KMS-11 (cell line): Measurements from ENCODE around the gene RERE.

ENCODE experiments used
- H2AFZ ChIP-seq: fragments of 200-600 bp; sonication (generic); 2 replicates; pipeline ENCODE4 v1.6.1; 2016; ENCODE audit warnings: antibody characterized with exemption, mixed run types, low read depth
- H3K27ac ChIP-seq: fragments of 200-600 bp; sonication (generic); 2 replicates; pipeline ENCODE4 v1.6.1; 2016; ENCODE audit warnings: mild to moderate bottlenecking, mixed run types
- H3K27me3 ChIP-seq: fragments of 200-600 bp; sonication (generic); 2 replicates; pipeline ENCODE4 v1.6.1; 2017; ENCODE audit warnings: mild to moderate bottlenecking, low read depth, mixed run types, moderate library complexity; ENCODE audit not compliant: insufficient read depth
- H3K36me3 ChIP-seq: fragments of 200-600 bp; sonication (generic); 2 replicates; pipeline ENCODE4 v1.6.1; 2017; ENCODE audit warnings: mild to moderate bottlenecking, mixed run types; ENCODE audit not compliant: insufficient read depth
- H3K4me1 ChIP-seq: fragments of 200-600 bp; sonication (generic); 2 replicates; pipeline ENCODE4 v1.6.1; 2016; ENCODE audit warnings: mild to moderate bottlenecking, low read depth, mixed run types; ENCODE audit not compliant: poor library complexity, severe bottlenecking
- H3K4me2 ChIP-seq: fragments of 200-600 bp; sonication (generic); 2 replicates; pipeline ENCODE4 v1.7.0; 2016; ENCODE audit warnings: mild to moderate bottlenecking, mixed run types
- H3K4me3 ChIP-seq: fragments of 200-600 bp; sonication (generic); IDR thresholded peaks from 2 replicates; pipeline ENCODE4 v1.6.1; 2017; ENCODE audit warnings: low read depth, low read length, mixed read lengths; ENCODE audit not compliant: insufficient read depth
- H3K79me2 ChIP-seq: fragments of 200-600 bp; sonication (generic); 2 replicates; pipeline ENCODE4 v1.6.1; 2016; ENCODE audit warnings: low read depth, mixed run types; ENCODE audit not compliant: insufficient read depth
- H3K9ac ChIP-seq: fragments of 200-600 bp; sonication (generic); 2 replicates; pipeline ENCODE4 v1.6.1; 2016; ENCODE audit warnings: mild to moderate bottlenecking, mixed run types
- H4K20me1 ChIP-seq: fragments of 200-600 bp; sonication (generic); 2 replicates; pipeline ENCODE4 v1.6.1; 2016; ENCODE audit warnings: mild to moderate bottlenecking, mixed run types; ENCODE audit not compliant: insufficient read depth
- TF ChIP-seq, protein P1 (sequence below): fragments of 200-600 bp; sonication (generic); conservative IDR thresholded peaks from 2 replicates; pipeline ENCODE4 v1.6.1; 2017; ENCODE audit warnings: low read depth, mild to moderate bottlenecking, antibody characterized with exemption, low read length, moderate library complexity, mixed read lengths

Gene RERE

DNA sequence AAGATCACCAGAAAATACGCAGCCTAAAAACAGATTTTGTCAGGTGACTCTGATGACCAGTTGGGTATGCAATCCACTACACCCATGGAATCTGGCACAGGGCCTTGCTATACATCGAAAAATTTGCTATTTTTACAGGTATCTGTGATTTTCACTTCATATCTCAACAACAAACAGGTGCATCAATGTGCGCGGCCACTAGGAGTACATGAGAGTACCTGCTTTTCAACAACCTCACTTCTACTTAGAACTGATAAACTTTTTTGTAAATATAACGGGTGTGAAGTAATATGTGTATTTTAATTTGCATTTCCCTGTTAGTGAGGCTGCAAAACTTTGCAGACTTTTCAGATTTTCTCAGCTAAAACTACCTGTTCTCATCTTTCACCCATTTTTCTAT, 418.8 kb downstream of the RERE start:
- H3K9ac ChIP-seq, result no peak overlapping the region
- H3K4me2 ChIP-seq, result no peak overlapping the region
- H3K4me1 ChIP-seq, result peaks cover 25% of the 10 kb centered on the region
- H3K27me3 ChIP-seq, result no peaks in the 10 kb centered on the region
- H3K79me2 ChIP-seq, result no peaks in the 10 kb centered on the region
- no peak overlapping the region for H3K4me3 ChIP-seq
- no peaks in the 10 kb centered on the region for H3K36me3 ChIP-seq
- no peak overlapping the region for H2AFZ ChIP-seq
- H4K20me1 ChIP-seq, result no peaks in the 10 kb centered on the region
- no peak overlapping the region for H3K27ac ChIP-seq
- TF ChIP-seq, protein P1, sequence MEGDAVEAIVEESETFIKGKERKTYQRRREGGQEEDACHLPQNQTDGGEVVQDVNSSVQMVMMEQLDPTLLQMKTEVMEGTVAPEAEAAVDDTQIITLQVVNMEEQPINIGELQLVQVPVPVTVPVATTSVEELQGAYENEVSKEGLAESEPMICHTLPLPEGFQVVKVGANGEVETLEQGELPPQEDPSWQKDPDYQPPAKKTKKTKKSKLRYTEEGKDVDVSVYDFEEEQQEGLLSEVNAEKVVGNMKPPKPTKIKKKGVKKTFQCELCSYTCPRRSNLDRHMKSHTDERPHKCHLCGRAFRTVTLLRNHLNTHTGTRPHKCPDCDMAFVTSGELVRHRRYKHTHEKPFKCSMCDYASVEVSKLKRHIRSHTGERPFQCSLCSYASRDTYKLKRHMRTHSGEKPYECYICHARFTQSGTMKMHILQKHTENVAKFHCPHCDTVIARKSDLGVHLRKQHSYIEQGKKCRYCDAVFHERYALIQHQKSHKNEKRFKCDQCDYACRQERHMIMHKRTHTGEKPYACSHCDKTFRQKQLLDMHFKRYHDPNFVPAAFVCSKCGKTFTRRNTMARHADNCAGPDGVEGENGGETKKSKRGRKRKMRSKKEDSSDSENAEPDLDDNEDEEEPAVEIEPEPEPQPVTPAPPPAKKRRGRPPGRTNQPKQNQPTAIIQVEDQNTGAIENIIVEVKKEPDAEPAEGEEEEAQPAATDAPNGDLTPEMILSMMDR, result no peak

- Histone ChIP-seq H3K79me2 (no peaks in the 10 kb centered on the region), H3K27me3 (no peaks in the 10 kb centered on the region), H3K4me3 (no peak overlapping the region), H2AFZ (no peak overlapping the region), H3K27ac (no peak overlapping the region), H3K4me2 (no peak overlapping the region), H3K36me3 (no peaks in the 10 kb centered on the region), H4K20me1 (no peaks in the 10 kb centered on the region), H3K4me1 (peaks cover 25% of the 10 kb centered on the region), H3K9ac (no peak overlapping the region)
- TF ChIP-seq, protein P1, result no peak
Observed at GRCh38 chr1:8398086-8398485, 419.4 kb downstream of the RERE start.

DNA sequence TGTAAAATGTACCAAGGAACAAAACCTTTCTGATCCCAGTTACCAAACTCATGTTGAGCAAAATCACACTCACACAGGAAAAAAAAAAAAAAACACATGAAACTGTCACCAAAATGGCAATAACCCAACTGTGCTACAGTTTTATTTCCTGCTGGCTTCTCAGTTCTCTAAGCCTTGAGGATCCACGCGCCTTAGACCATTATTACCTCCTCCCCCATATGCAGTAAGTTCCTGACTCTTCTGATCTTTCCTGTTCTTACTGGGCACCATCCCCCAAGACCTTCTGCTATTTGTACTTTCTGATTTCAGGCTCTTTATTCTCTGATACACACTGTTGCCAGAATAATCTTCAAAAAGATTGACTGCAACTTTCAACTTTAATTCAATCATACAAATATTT, 419.9 kb downstream of the RERE start:
- Histone ChIP-seq H3K27me3 (no peaks in the 10 kb centered on the region), H2AFZ (no peak overlapping the region), H3K9ac (no peak overlapping the region), H3K79me2 (no peaks in the 10 kb centered on the region), H4K20me1 (no peaks in the 10 kb centered on the region), H3K4me2 (no peak overlapping the region), H3K4me1 (peaks cover 25% of the 10 kb centered on the region), H3K36me3 (no peaks in the 10 kb centered on the region), H3K4me3 (no peak overlapping the region), H3K27ac (no peak overlapping the region)
- TF ChIP-seq, protein P1, result no peak

DNA sequence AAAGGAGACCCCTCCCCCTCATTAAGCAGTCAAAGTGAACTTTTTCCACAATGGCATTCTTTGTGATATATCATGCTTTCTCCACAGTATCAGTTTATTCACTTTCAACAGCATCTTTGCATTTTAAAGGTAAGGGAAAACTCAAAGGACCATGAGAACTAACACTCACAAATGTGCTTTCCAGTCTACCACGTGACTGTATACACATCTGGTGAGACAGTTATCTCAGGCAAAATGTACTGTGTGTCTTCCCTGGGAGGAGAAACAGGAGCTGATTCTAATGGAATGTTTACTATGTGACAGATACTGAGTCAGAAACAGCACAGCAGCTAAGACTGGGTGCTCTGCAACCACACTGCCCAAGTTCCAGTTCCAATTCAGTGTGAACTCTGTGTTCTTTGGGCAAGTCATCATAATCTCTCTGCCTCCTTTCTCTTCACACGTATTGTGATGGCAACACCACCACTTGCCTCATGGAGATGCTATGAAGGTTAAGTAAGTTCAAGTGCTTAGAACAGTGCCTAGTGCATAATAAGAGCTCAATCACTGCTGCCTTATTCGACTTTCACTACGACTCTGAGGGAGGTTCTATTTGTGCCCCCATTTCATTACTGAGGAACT, 420.5 kb downstream of the RERE start:
- Histone ChIP-seq H3K4me2 (no peak overlapping the region), H3K4me1 (peaks cover 25% of the 10 kb centered on the region), H3K9ac (no peak overlapping the region), H3K27ac (no peak overlapping the region), H3K4me3 (no peak overlapping the region), H2AFZ (no peak overlapping the region), H3K27me3 (no peaks in the 10 kb centered on the region), H3K36me3 (no peaks in the 10 kb centered on the region), H3K79me2 (no peaks in the 10 kb centered on the region), H4K20me1 (no peaks in the 10 kb centered on the region)
- TF ChIP-seq, protein P1, result no peak
